HepG2 (cell line): ENCODE results near the gene HSD17B8. TPM values are rescaled to one million over a fixed set of nuclear protein-coding genes. Genes with fewer than 3 reads are reported as not detected.

Experiments used
- ARNTL ChIP-seq: sonication (generic); formaldehyde crosslinking; IDR thresholded peaks from 2 replicates; pipeline ENCODE4 v1.4.0; 2020; ENCODE audit warnings: mild to moderate bottlenecking, missing genetic modification reagents
- BRD4 ChIP-seq: sonication (generic); formaldehyde crosslinking; IDR thresholded peaks from 2 replicates; pipeline ENCODE4 v1.4.0; 2020; ENCODE audit warnings: missing genetic modification reagents
- CBX2 ChIP-seq, 2 experiments: fragments of 200-600 bp in 1 of 2; sonication (generic); formaldehyde crosslinking in 1 of 2; IDR thresholded peaks; 2 replicates each; pipeline versions ENCODE4 v1.7.0 to v1.8.1; 2018 to 2022; ENCODE audit warnings: low read depth in 2 of 2, low read length in 1 of 2, mild to moderate bottlenecking in 1 of 2, missing genetic modification reagents in 1 of 2
- CEBPB ChIP-seq: IDR thresholded peaks from 2 replicates; pipeline ENCODE4 v1.6.1; 2011; ENCODE audit warnings: low read depth, low read length, improper control_type of control experiment, borderline replicate concordance
- CSRNP1 ChIP-seq: sonication (generic); formaldehyde crosslinking; IDR thresholded peaks from 2 replicates; pipeline ENCODE4 v1.8.1; 2023; ENCODE audit warnings: mild to moderate bottlenecking, missing genetic modification reagents
- EED ChIP-seq: sonication (generic); formaldehyde crosslinking; IDR thresholded peaks from 2 replicates; pipeline ENCODE4 v1.5.0; 2020; ENCODE audit warnings: mild to moderate bottlenecking, missing genetic modification reagents
- HDAC2 ChIP-seq: sonication (generic); formaldehyde crosslinking; IDR thresholded peaks from 2 replicates; pipeline ENCODE4 v1.4.0; 2020; ENCODE audit warnings: missing genetic modification reagents
- MXD3 ChIP-seq: IDR thresholded peaks from 2 replicates; pipeline ENCODE4 v1.6.1; 2016; ENCODE audit warnings: mild to moderate bottlenecking, missing biosample characterization, missing genetic modification reagents
- PRMT3 ChIP-seq: sonication (generic); formaldehyde crosslinking; IDR thresholded peaks from 2 replicates; pipeline ENCODE4 v1.8.1; 2022; ENCODE audit warnings: low read depth, mild to moderate bottlenecking, moderate library complexity, missing genetic modification reagents, borderline replicate concordance
- SCMH1 ChIP-seq: sonication (generic); formaldehyde crosslinking; IDR thresholded peaks from 2 replicates; pipeline ENCODE4 v1.9.0; 2021; ENCODE audit warnings: missing genetic modification reagents, mild to moderate bottlenecking, borderline replicate concordance
- SIN3B ChIP-seq: fragments of 150-350 bp; IDR thresholded peaks from 2 replicates; pipeline ENCODE4 v1.6.1; 2014; ENCODE audit warnings: low read length
- TBL1XR1 ChIP-seq: fragments of 150-350 bp; IDR thresholded peaks from 2 replicates; pipeline ENCODE4 v1.6.1; 2014; ENCODE audit warnings: borderline replicate concordance, low read length; ENCODE audit not compliant: partially characterized antibody
- TEF ChIP-seq: sonication (generic); formaldehyde crosslinking; IDR thresholded peaks from 2 replicates; pipeline ENCODE4 v1.5.0; 2020; ENCODE audit warnings: missing genetic modification reagents
- ZBTB25 ChIP-seq: IDR thresholded peaks from 2 replicates; pipeline ENCODE4 v1.6.1; 2018; ENCODE audit warnings: missing genetic modification reagents
- ZNF253 ChIP-seq: sonication (generic); formaldehyde crosslinking; IDR thresholded peaks from 2 replicates; pipeline ENCODE4 v1.8.0; 2022; ENCODE audit warnings: mild to moderate bottlenecking, missing genetic modification reagents, borderline replicate concordance
- ZNF329 ChIP-seq: sonication (generic); formaldehyde crosslinking; IDR thresholded peaks from 2 replicates; pipeline ENCODE4 v1.9.0; 2021; ENCODE audit warnings: low read depth, mild to moderate bottlenecking, missing genetic modification reagents
- ZNF343 ChIP-seq: sonication (generic); formaldehyde crosslinking; IDR thresholded peaks from 2 replicates; pipeline ENCODE4 v1.4.0; 2020; ENCODE audit warnings: mild to moderate bottlenecking, missing genetic modification reagents
- ZNF354B ChIP-seq: sonication (generic); formaldehyde crosslinking; IDR thresholded peaks from 2 replicates; pipeline ENCODE4 v1.8.0; 2022; ENCODE audit warnings: mild to moderate bottlenecking, missing genetic modification reagents
- ZNF362 ChIP-seq: sonication (generic); formaldehyde crosslinking; IDR thresholded peaks from 2 replicates; pipeline ENCODE4 v1.4.0; 2020; ENCODE audit warnings: missing genetic modification reagents, mild to moderate bottlenecking, borderline replicate concordance
- ZNF446 ChIP-seq: sonication (generic); formaldehyde crosslinking; IDR thresholded peaks from 2 replicates; pipeline ENCODE4 v1.5.0; 2020; ENCODE audit warnings: mild to moderate bottlenecking, missing genetic modification reagents
- ZNF550 ChIP-seq: sonication (generic); formaldehyde crosslinking; IDR thresholded peaks from 2 replicates; pipeline ENCODE4 v1.4.0; 2020; ENCODE audit warnings: mild to moderate bottlenecking, missing genetic modification reagents, borderline replicate concordance
- ZNF562 ChIP-seq: sonication (generic); formaldehyde crosslinking; IDR thresholded peaks from 2 replicates; pipeline ENCODE4 v1.8.0; 2022; ENCODE audit warnings: missing genetic modification reagents, borderline replicate concordance
- ZNF775 ChIP-seq: sonication (generic); formaldehyde crosslinking; IDR thresholded peaks from 2 replicates; pipeline ENCODE4 v1.4.0; 2020; ENCODE audit warnings: missing genetic modification reagents, mild to moderate bottlenecking, moderate library complexity, borderline replicate concordance
- ZNF776 ChIP-seq: sonication (generic); formaldehyde crosslinking; IDR thresholded peaks from 2 replicates; pipeline ENCODE4 v1.4.0; 2020; ENCODE audit warnings: mild to moderate bottlenecking, missing genetic modification reagents
- ZNF781 ChIP-seq: sonication (generic); formaldehyde crosslinking; IDR thresholded peaks from 2 replicates; pipeline ENCODE4 v1.5.1; 2020; ENCODE audit warnings: borderline replicate concordance, mild to moderate bottlenecking, missing genetic modification reagents; ENCODE audit errors: not compliant biosample characterization
- polyA plus RNA-seq, 8 experiments: library from polyadenylated mRNA; depleted of rRNA in 3 of 8; stranded (reverse) in 7 of 8; unstranded in 1 of 8; fragments of >200 nt; fragmentation: Illumina TruSeq in 4 of 8; extraction: Trizol in 4 of 8; gene quantifications; 2 replicates each; pipeline versions ENCODE4 v1.2.1 to v1.2.3, GENCODE V29; 2011 to 2016; ENCODE audit warnings: low read depth in 4 of 8, missing spikeins in 1 of 8, mixed read lengths in 1 of 8; ENCODE audit not compliant: insufficient read depth in 1 of 8
- total RNA-seq, 5 experiments: library from RNA; depleted of rRNA; stranded (reverse); fragments of >200 nt; fragmentation: Illumina TruSeq; extraction: Trizol; gene quantifications; 2 replicates each; pipeline ENCODE4 v1.2.3, GENCODE V29; 2016; ENCODE audit warnings: low read depth in 1 of 5

Gene HSD17B8
- total and polyA plus RNA-seq, 2 of the 13 experiments (the other 11 are each of a cell fraction or from before 2014, with no cell fraction given): 12.6 to 20.1 TPM

- TF ChIP-seq ZNF550: no peak
- 0 out of 2 replicates have a peak, but pooled peaks have one; percentile 40 for TF ChIP-seq TEF
- TF ChIP-seq ZNF343 (CRISPR knock-in tag): peak; percentile 70; the same call in 1 of the 2 replicates
- TF ChIP-seq SCMH1: no peak
- TF ChIP-seq CSRNP1 (CRISPR knock-in tag): no peak
- TF ChIP-seq ZNF329 (CRISPR knock-in tag): no peak
- TF ChIP-seq HDAC2 (CRISPR knock-in tag): peak; percentile 95
- no peak for TF ChIP-seq BRD4 (CRISPR knock-in tag)
- no peak for TF ChIP-seq ZNF776 (CRISPR knock-in tag)
- no peak for TF ChIP-seq ZNF253
- no peak; the same call in 1 of the 2 replicates for TF ChIP-seq EED (CRISPR knock-in tag)
- TF ChIP-seq SIN3B: no peak
- peak; percentile 97 for TF ChIP-seq TBL1XR1
- peak; percentile 77; the same call in 1 of the 2 replicates for TF ChIP-seq ZNF362 (CRISPR knock-in tag)
- TF ChIP-seq PRMT3 (CRISPR knock-in tag): no peak
- no peak for TF ChIP-seq ZNF562 (CRISPR knock-in tag)
- TF ChIP-seq CEBPB: peak; percentile 99
- 0 out of 2 replicates have a peak, but pooled peaks have one; percentile 48 for TF ChIP-seq ZNF354B
- TF ChIP-seq ZBTB25 (CRISPR knock-in tag): peak; percentile 99
- TF ChIP-seq CBX2 (IDR thresholded peaks at IDR 0.05; ENCODE audit: low read depth, low read length): no peak
- TF ChIP-seq CBX2 (CRISPR knock-in tag; IDR thresholded peaks at IDR 0.05; ENCODE audit: low read depth): no peak
- TF ChIP-seq ARNTL: peak; percentile 64; the same call in 1 of the 2 replicates
- TF ChIP-seq MXD3 (CRISPR knock-in tag): no peak
- TF ChIP-seq ZNF781 (CRISPR knock-in tag): peak; percentile 16
- TF ChIP-seq ZNF775 (CRISPR knock-in tag): no peak
- no peak for TF ChIP-seq ZNF446 (CRISPR knock-in tag)
Measured at GRCh38 chr6:33198159-33198852, 6.1 kb upstream of the HSD17B8 start (continued).
